Measurements from ENCODE around the gene SYT14. TPM values are rescaled to one million over a fixed set of nuclear protein-coding genes. Genes with fewer than 3 reads are reported as not detected.
"Not testable (repeated sequence)": the region's sequence is repeated elsewhere in the genome, so short reads cannot be mapped to it uniquely, and the experiment has no call there.

Gene SYT14
- total RNA-seq, 1 donor, result under 0.01 TPM

- H3K4me3 ChIP-seq (ENCODE audit: low read length); H3K4me1 ChIP-seq (ENCODE audit: insufficient read depth, low read length); H3K9me3 ChIP-seq (ENCODE audit: low read depth, low read length); H3K27me3 ChIP-seq (ENCODE audit: insufficient read depth, low read length): not testable (repeated sequence)
Measured at GRCh38 chr1:209919637-209920036, 18.4 kb upstream of the SYT14 start.

GRCh38 chr1:209920844-209921243, 17.2 kb upstream of the SYT14 start:
- Histone ChIP-seq H3K4me1 (ENCODE audit: insufficient read depth, low read length) (no peaks in the 10 kb centered on the region), H3K9me3 (ENCODE audit: low read depth, low read length) (peaks cover 10% of the 10 kb centered on the region), H3K27me3 (ENCODE audit: insufficient read depth, low read length) (no peaks in the 10 kb centered on the region), H3K4me3 (ENCODE audit: low read length) (no peak overlapping the region)

- H3K27me3 ChIP-seq (ENCODE audit: insufficient read depth, low read length), result no peaks in the 10 kb centered on the region
- no peaks in the 10 kb centered on the region for H3K4me1 ChIP-seq (ENCODE audit: insufficient read depth, low read length)
- no peak overlapping the region for H3K4me3 ChIP-seq (ENCODE audit: low read length)
- H3K9me3 ChIP-seq (ENCODE audit: low read depth, low read length), result peaks cover 10% of the 10 kb centered on the region
Measured at GRCh38 chr1:209924390-209924789, 13.6 kb upstream of the SYT14 start.

- Histone ChIP-seq H3K4me3 (ENCODE audit: low read length) (no peak overlapping the region), H3K27me3 (ENCODE audit: insufficient read depth, low read length) (no peaks in the 10 kb centered on the region), H3K4me1 (ENCODE audit: insufficient read depth, low read length) (no peaks in the 10 kb centered on the region), H3K9me3 (ENCODE audit: low read depth, low read length) (no peaks in the 10 kb centered on the region)
Measured at GRCh38 chr1:209926045-209926444, 12.0 kb upstream of the SYT14 start.

- H3K27me3 ChIP-seq (ENCODE audit: insufficient read depth, low read length), result no peaks in the 10 kb centered on the region
- no peaks in the 10 kb centered on the region for H3K9me3 ChIP-seq (ENCODE audit: low read depth, low read length)
- H3K4me3 ChIP-seq (ENCODE audit: low read length), result no peak overlapping the region
- no peaks in the 10 kb centered on the region for H3K4me1 ChIP-seq (ENCODE audit: insufficient read depth, low read length)
Measured at GRCh38 chr1:209927466-209927865, 10.6 kb upstream of the SYT14 start.

GRCh38 chr1:209929751-209930150, 8.3 kb upstream of the SYT14 start:
- H3K4me1 ChIP-seq (ENCODE audit: insufficient read depth, low read length), result no peaks in the 10 kb centered on the region
- no peaks in the 10 kb centered on the region for H3K9me3 ChIP-seq (ENCODE audit: low read depth, low read length)
- H3K27me3 ChIP-seq (ENCODE audit: insufficient read depth, low read length), result peaks cover 3% of the 10 kb centered on the region
- no peak overlapping the region for H3K4me3 ChIP-seq (ENCODE audit: low read length)

- Histone ChIP-seq H3K9me3 (ENCODE audit: low read depth, low read length) (no peaks in the 10 kb centered on the region), H3K4me1 (ENCODE audit: insufficient read depth, low read length) (no peaks in the 10 kb centered on the region), H3K27me3 (ENCODE audit: insufficient read depth, low read length) (peaks cover 11% of the 10 kb centered on the region), H3K4me3 (ENCODE audit: low read length) (no peak overlapping the region)
Measured at GRCh38 chr1:209931141-209931540, 6.9 kb upstream of the SYT14 start.

GRCh38 chr1:209936125-209936524, 1.9 kb upstream of the SYT14 start:
- H3K4me3 ChIP-seq (ENCODE audit: low read length), result no peak overlapping the region
- peaks cover 53% of the 10 kb centered on the region for H3K27me3 ChIP-seq (ENCODE audit: insufficient read depth, low read length)
- peaks cover 5% of the 10 kb centered on the region for H3K4me1 ChIP-seq (ENCODE audit: insufficient read depth, low read length)
- H3K9me3 ChIP-seq (ENCODE audit: low read depth, low read length), result no peaks in the 10 kb centered on the region

GRCh38 chr1:209945377-209945776, 7.4 kb downstream of the SYT14 start:
- Histone ChIP-seq H3K27me3 (ENCODE audit: insufficient read depth, low read length) (peaks cover 9% of the 10 kb centered on the region), H3K4me3 (ENCODE audit: low read length) (no peak overlapping the region), H3K4me1 (ENCODE audit: insufficient read depth, low read length) (no peaks in the 10 kb centered on the region), H3K9me3 (ENCODE audit: low read depth, low read length) (no peaks in the 10 kb centered on the region)

GRCh38 chr1:209948155-209948554, 10.1 kb downstream of the SYT14 start:
- Histone ChIP-seq H3K4me3 (ENCODE audit: low read length) (no peak overlapping the region), H3K9me3 (ENCODE audit: low read depth, low read length) (no peaks in the 10 kb centered on the region), H3K4me1 (ENCODE audit: insufficient read depth, low read length) (no peaks in the 10 kb centered on the region), H3K27me3 (ENCODE audit: insufficient read depth, low read length) (no peaks in the 10 kb centered on the region)

GRCh38 chr1:209956116-209956515, 18.1 kb downstream of the SYT14 start:
- no peaks in the 10 kb centered on the region for H3K27me3 ChIP-seq (ENCODE audit: insufficient read depth, low read length)
- no peaks in the 10 kb centered on the region for H3K4me1 ChIP-seq (ENCODE audit: insufficient read depth, low read length)
- H3K4me3 ChIP-seq (ENCODE audit: low read length), result no peak overlapping the region
- no peaks in the 10 kb centered on the region for H3K9me3 ChIP-seq (ENCODE audit: low read depth, low read length)

- Histone ChIP-seq H3K4me1 (ENCODE audit: insufficient read depth, low read length) (no peaks in the 10 kb centered on the region), H3K27me3 (ENCODE audit: insufficient read depth, low read length) (no peaks in the 10 kb centered on the region), H3K9me3 (ENCODE audit: low read depth, low read length) (no peaks in the 10 kb centered on the region), H3K4me3 (ENCODE audit: low read length) (no peak overlapping the region)
Measured at GRCh38 chr1:209959623-209960022, 21.6 kb downstream of the SYT14 start.

- Histone ChIP-seq H3K9me3 (ENCODE audit: low read depth, low read length) (no peaks in the 10 kb centered on the region), H3K27me3 (ENCODE audit: insufficient read depth, low read length) (no peaks in the 10 kb centered on the region), H3K4me1 (ENCODE audit: insufficient read depth, low read length) (no peaks in the 10 kb centered on the region), H3K4me3 (ENCODE audit: low read length) (no peak overlapping the region)
Measured at GRCh38 chr1:209960926-209961325, 22.9 kb downstream of the SYT14 start.

GRCh38 chr1:209962388-209962787, 24.4 kb downstream of the SYT14 start:
- Histone ChIP-seq H3K4me1 (ENCODE audit: insufficient read depth, low read length) (no peaks in the 10 kb centered on the region), H3K9me3 (ENCODE audit: low read depth, low read length) (no peaks in the 10 kb centered on the region), H3K4me3 (ENCODE audit: low read length) (no peak overlapping the region)

GRCh38 chr1:209962856-209963255, 24.8 kb downstream of the SYT14 start:
- no peaks in the 10 kb centered on the region for H3K27me3 ChIP-seq (ENCODE audit: insufficient read depth, low read length)

More at GRCh38 chr1:209962388-209962787, 24.4 kb downstream of the SYT14 start:
- H3K27me3 ChIP-seq (ENCODE audit: insufficient read depth, low read length), result no peaks in the 10 kb centered on the region

GRCh38 chr1:209965996-209966395, 28.0 kb downstream of the SYT14 start:
- Histone ChIP-seq H3K9me3 (ENCODE audit: low read depth, low read length) (no peaks in the 10 kb centered on the region), H3K4me1 (ENCODE audit: insufficient read depth, low read length) (no peaks in the 10 kb centered on the region), H3K4me3 (ENCODE audit: low read length) (no peak overlapping the region), H3K27me3 (ENCODE audit: insufficient read depth, low read length) (no peaks in the 10 kb centered on the region)

More at GRCh38 chr1:209962856-209963255, 24.8 kb downstream of the SYT14 start:
- Histone ChIP-seq H3K4me1 (ENCODE audit: insufficient read depth, low read length) (no peaks in the 10 kb centered on the region), H3K4me3 (ENCODE audit: low read length) (no peak overlapping the region), H3K9me3 (ENCODE audit: low read depth, low read length) (no peaks in the 10 kb centered on the region)

GRCh38 chr1:209978721-209979120, 40.7 kb downstream of the SYT14 start:
- not testable (repeated sequence) for H3K9me3 ChIP-seq (ENCODE audit: low read depth, low read length); H3K4me3 ChIP-seq (ENCODE audit: low read length); H3K4me1 ChIP-seq (ENCODE audit: insufficient read depth, low read length); H3K27me3 ChIP-seq (ENCODE audit: insufficient read depth, low read length)
